HepG2 (cell line): ENCODE results near the gene FAAP20. TPM values are rescaled to one million over a fixed set of nuclear protein-coding genes. Genes with fewer than 3 reads are reported as not detected.

ENCODE experiments used
- LCORL ChIP-seq, 2 experiments: fragments of 450-650 bp in 1 of 2; sonication (generic) in 1 of 2; formaldehyde crosslinking in 1 of 2; IDR thresholded peaks; 2 replicates each; pipeline versions ENCODE4 v1.5.0 to v1.6.1; 2017 to 2020; ENCODE audit warnings: antibody characterized with exemption in 1 of 2, missing genetic modification reagents in 1 of 2
- SP2 ChIP-seq: sonication (generic); formaldehyde crosslinking; IDR thresholded peaks from 2 replicates; pipeline ENCODE4 v1.5.1; 2020; ENCODE audit warnings: mild to moderate bottlenecking, missing genetic modification reagents
- ZNF274 ChIP-seq: sonication (generic); formaldehyde crosslinking; IDR thresholded peaks from 2 replicates; pipeline ENCODE4 v1.5.1; 2020; ENCODE audit warnings: mild to moderate bottlenecking, missing genetic modification reagents
- ZNF441 ChIP-seq: sonication (generic); formaldehyde crosslinking; IDR thresholded peaks from 2 replicates; pipeline ENCODE4 v1.7.0; 2021; ENCODE audit warnings: missing genetic modification reagents, borderline replicate concordance
- ZNF580 ChIP-seq: IDR thresholded peaks from 2 replicates; pipeline ENCODE4 v1.6.1; 2016; ENCODE audit warnings: low read depth, borderline replicate concordance
- ZNF687 ChIP-seq: sonication (generic); formaldehyde crosslinking; IDR thresholded peaks from 2 replicates; pipeline ENCODE4 v1.5.1; 2020; ENCODE audit warnings: mild to moderate bottlenecking, missing genetic modification reagents, moderate library complexity
- ZNF772 ChIP-seq: sonication (generic); formaldehyde crosslinking; IDR thresholded peaks from 2 replicates; pipeline ENCODE4 v1.5.0; 2020; ENCODE audit warnings: mild to moderate bottlenecking, missing genetic modification reagents
- ZSCAN5A ChIP-seq: sonication (generic); formaldehyde crosslinking; IDR thresholded peaks from 2 replicates; pipeline ENCODE4 v1.8.0; 2022; ENCODE audit warnings: mild to moderate bottlenecking, missing genetic modification reagents, borderline replicate concordance
- polyA plus RNA-seq, 8 experiments: library from polyadenylated mRNA; depleted of rRNA in 3 of 8; stranded (reverse) in 7 of 8; unstranded in 1 of 8; fragments of >200 nt; fragmentation: Illumina TruSeq in 4 of 8; extraction: Trizol in 4 of 8; gene quantifications; 2 replicates each; pipeline versions ENCODE4 v1.2.1 to v1.2.3, GENCODE V29; 2011 to 2016; ENCODE audit warnings: low read depth in 4 of 8, missing spikeins in 1 of 8, mixed read lengths in 1 of 8; ENCODE audit not compliant: insufficient read depth in 1 of 8
- total RNA-seq, 5 experiments: library from RNA; depleted of rRNA; stranded (reverse); fragments of >200 nt; fragmentation: Illumina TruSeq; extraction: Trizol; gene quantifications; 2 replicates each; pipeline ENCODE4 v1.2.3, GENCODE V29; 2016; ENCODE audit warnings: low read depth in 1 of 5
- TF ChIP-seq, protein P1 (sequence below): sonication (generic); formaldehyde crosslinking; IDR thresholded peaks from 2 replicates; pipeline ENCODE4 v1.4.0; 2020; ENCODE audit warnings: mild to moderate bottlenecking, missing genetic modification reagents

The FAAP20 gene
- total and polyA plus RNA-seq, 2 of the 13 experiments (the other 11 are each of a cell fraction or from before 2014, with no cell fraction given) = 9.6 to 10.8 TPM

DNA sequence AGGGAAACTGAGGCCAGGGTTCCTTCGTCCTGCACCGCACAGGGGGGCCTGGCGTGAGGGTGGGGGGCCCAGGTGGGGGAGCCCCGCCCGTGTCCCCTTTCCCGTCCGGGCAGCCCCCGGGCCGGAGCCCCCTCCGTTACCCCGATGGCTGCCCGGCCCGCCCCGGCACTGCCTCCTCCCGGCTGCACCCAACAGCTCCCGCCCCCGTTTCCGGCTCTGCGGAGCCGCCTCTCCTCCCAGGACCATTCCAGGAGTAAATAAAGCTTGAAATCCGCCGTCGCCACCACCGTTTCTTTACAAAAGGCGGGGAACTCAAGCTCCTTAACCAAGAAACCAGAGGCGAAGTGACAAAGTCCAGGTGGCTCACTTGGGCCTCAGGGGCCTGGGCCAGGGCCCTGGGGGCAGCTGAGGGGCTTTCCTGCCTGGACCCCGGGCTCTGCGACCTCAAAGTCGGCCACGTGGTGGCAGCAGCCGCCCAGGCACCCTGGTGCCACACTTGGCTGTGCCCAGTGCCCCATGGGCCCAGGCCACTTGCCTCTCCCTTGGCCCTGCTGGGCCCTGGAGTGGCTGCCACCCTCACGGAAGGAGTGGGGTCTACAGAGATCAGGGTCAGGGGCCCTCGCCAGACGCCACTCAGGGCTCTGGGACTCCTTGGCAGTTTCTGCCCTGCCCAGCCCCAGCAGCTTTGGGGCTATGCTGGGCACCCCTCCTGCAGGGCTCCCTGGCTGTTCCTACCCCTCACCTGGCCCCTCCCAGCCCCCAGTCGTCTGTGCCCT, 514 bp upstream of the FAAP20 start (continued):
- TF ChIP-seq ZNF687 (CRISPR knock-in tag) (peak; percentile 82), ZNF441 (CRISPR knock-in tag) (no peak), ZSCAN5A (CRISPR knock-in tag) (no peak), ZNF772 (CRISPR knock-in tag) (peak; percentile 31; the same call in 1 of the 2 replicates), ZNF274 (CRISPR knock-in tag) (0 out of 2 replicates have a peak, but pooled peaks have one; percentile 69), SP2 (CRISPR knock-in tag) (peak; percentile 43), LCORL (IDR thresholded peaks at IDR 0.05) (no peak), LCORL (CRISPR knock-in tag; IDR thresholded peaks at IDR 0.05) (peak; percentile 94), ZNF580 (CRISPR knock-in tag) (peak; percentile 93; the same call in 1 of the 2 replicates)
- TF ChIP-seq, protein P1, sequence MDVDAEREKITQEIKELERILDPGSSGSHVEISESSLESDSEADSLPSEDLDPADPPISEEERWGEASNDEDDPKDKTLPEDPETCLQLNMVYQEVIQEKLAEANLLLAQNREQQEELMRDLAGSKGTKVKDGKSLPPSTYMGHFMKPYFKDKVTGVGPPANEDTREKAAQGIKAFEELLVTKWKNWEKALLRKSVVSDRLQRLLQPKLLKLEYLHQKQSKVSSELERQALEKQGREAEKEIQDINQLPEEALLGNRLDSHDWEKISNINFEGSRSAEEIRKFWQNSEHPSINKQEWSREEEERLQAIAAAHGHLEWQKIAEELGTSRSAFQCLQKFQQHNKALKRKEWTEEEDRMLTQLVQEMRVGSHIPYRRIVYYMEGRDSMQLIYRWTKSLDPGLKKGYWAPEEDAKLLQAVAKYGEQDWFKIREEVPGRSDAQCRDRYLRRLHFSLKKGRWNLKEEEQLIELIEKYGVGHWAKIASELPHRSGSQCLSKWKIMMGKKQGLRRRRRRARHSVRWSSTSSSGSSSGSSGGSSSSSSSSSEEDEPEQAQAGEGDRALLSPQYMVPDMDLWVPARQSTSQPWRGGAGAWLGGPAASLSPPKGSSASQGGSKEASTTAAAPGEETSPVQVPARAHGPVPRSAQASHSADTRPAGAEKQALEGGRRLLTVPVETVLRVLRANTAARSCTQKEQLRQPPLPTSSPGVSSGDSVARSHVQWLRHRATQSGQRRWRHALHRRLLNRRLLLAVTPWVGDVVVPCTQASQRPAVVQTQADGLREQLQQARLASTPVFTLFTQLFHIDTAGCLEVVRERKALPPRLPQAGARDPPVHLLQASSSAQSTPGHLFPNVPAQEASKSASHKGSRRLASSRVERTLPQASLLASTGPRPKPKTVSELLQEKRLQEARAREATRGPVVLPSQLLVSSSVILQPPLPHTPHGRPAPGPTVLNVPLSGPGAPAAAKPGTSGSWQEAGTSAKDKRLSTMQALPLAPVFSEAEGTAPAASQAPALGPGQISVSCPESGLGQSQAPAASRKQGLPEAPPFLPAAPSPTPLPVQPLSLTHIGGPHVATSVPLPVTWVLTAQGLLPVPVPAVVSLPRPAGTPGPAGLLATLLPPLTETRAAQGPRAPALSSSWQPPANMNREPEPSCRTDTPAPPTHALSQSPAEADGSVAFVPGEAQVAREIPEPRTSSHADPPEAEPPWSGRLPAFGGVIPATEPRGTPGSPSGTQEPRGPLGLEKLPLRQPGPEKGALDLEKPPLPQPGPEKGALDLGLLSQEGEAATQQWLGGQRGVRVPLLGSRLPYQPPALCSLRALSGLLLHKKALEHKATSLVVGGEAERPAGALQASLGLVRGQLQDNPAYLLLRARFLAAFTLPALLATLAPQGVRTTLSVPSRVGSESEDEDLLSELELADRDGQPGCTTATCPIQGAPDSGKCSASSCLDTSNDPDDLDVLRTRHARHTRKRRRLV (CRISPR knock-in tag) = no peak
